C4-2B (cell line): Measurements from ENCODE around the gene CEP68.

ENCODE experiments used
- H3K27ac ChIP-seq: fragments of 450-650 bp; 2 replicates; pipeline ENCODE4 v1.5.1; 2017
- CTCF ChIP-seq: fragments of 450-650 bp; conservative IDR thresholded peaks from 2 replicates; pipeline ENCODE4 v1.5.1; 2017; ENCODE audit warnings: mild to moderate bottlenecking
- ZFX ChIP-seq: fragments of 450-650 bp; IDR thresholded peaks from 2 replicates; pipeline ENCODE4 v1.6.1; 2017

CEP68 gene

GRCh38 chr2:65061146-65061909 lies 5.1 kb downstream of the CEP68 start:
- H3K27ac ChIP-seq: no peak overlapping the region
- TF ChIP-seq ZFX (no peak), CTCF (no peak)

DNA sequence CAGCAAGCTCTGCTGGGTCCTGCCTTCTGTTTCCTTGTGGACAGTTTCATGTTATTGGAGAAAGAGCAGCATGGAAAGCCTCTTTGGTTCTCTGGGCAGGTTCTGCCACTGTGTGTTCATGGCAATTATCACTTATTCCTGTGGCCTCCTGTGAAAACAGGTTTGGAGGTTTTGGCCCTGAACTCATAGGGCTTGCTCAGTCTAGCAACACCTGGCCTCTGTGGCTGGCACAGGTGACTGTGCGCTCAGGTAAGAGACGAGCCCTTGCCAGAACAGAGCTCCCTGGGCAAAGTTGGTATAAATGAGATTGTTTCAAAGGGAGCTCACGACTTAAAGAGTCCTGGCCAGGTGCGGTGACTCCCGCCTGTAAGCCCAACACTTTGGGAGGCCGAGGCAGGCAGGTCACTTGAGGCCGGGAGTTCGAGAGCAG lies 5.7 kb downstream of the CEP68 start:
- no peak for TF ChIP-seq ZFX
- no peak for TF ChIP-seq CTCF
- H3K27ac ChIP-seq: no peak overlapping the region

DNA sequence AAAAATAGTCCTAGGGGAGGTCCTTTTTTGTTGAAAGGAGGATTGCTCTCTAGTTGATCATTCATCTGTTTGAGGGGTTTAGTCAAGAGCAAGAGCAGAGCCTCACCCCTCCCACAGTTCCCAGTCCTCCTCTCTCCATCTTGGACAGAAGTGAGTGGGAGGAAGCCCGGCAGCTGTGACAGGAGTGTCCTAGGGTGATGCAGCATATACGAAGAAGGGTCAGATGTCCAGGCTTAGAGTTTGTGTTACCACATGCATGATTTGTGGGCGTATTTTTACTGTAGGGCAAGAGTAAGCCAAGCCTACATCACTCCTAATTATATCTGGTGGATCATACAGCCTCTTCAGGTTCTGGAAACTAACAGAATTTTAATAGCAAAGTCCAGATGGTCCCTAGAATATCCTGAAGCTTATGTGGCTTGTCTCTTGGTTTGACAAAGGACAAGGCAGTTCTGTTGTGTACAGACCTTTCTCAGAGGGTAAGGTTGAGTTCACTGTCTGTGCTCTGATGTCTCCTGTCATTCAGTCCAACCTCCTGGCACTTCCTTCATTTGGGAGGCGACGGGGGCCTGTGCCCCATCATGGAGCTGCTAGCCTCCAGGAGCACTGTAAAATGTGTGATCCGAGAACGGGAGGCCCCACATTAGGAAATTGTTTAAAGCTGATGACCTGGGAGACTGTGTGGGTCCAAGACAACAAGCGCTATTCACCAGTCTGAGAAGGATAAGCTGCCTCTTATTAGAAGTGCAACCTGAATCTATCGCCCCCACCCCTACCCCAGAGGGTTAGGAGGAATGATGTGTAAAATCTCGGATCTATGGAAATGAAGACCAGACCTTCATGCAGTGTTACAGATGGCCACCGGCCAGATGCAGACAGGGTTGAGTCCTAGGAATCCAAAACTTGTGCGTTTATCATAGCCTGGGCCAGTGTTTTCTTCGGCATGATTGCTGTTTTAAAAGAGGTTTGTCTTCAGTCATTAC lies 6.9 kb downstream of the CEP68 start:
- TF ChIP-seq ZFX (no peak), CTCF (no peak)
- no peak overlapping the region for H3K27ac ChIP-seq

- TF ChIP-seq CTCF (peak; percentile 66), ZFX (no peak)
- H3K27ac ChIP-seq: no peak overlapping the region
Observed at GRCh38 chr2:65064728-65065552, 8.7 kb downstream of the CEP68 start.

DNA sequence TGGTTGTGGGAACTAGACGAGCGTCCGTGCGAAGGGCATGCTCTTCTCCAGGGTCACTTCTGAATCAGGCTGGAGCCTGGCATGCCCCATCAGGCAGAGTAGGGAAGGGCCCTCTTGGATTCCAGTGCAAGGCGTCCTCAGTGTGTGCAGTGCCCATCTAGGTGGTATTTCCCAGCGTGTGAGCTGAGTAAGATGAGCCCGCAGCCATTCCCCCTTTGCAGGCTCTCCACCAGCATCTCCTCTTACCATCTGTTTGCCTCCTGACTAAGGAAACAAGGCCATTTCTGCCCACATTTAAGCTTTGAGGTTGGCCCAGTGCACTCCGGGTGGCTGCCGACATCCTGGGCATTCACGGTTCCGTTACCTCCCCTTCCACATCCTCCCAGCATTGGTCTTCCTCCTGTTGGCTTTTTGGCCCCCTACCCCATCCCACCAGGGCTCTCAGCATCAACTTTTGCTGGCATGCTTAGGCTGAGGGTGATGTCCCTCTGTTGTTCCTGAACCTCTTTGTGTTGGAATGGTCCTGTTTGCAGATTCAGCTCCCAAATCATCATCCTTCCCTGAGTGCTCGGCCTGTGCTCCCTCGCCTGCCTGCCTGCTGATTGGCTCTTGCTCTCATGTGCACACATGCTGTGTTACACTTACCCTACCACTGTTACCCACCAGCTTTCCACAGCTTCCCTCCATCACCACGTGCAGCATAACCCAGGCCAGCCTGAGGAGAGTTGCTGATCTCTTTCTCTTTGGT lies 11.8 kb downstream of the CEP68 start:
- TF ChIP-seq ZFX (no peak), CTCF (no peak)
- H3K27ac ChIP-seq: no peak overlapping the region

DNA sequence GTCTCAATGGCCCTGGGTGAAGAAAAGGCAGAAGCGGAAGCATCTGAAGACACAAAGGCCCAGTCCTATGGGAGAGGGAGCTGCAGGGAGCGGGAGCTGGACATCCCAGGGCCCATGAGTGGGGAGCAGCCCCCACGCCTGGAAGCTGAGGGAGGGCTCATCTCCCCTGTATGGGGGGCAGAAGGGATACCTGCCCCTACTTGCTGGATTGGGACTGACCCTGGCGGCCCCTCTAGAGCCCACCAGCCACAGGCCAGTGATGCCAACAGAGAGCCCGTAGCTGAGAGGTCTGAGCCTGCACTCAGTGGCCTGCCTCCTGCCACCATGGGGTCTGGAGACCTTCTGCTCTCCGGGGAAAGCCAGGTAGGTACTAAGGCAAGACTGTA lies 13.2 kb downstream of the CEP68 start:
- no peak overlapping the region for H3K27ac ChIP-seq
- TF ChIP-seq ZFX: no peak
- no peak for TF ChIP-seq CTCF
